GM18505 (cell line): ENCODE data around the gene BCL2.
"Not testable (repeated sequence)": the region's sequence is repeated elsewhere in the genome, so short reads cannot be mapped to it uniquely, and the experiment has no call there.

Experiments
- ATAC-seq: cut with Tn5 transposase; IDR thresholded peaks from one replicate; pipeline ENCODE4 v1.9.1; 2021; ENCODE audit not compliant: unreplicated experiment
- POLR2A ChIP-seq: IDR thresholded peaks from 4 replicates; pipeline ENCODE4 v1.6.1; 2011; ENCODE audit warnings: borderline replicate concordance; ENCODE audit not compliant: insufficient read depth, insufficient read length; ENCODE audit errors: extremely low read depth

BCL2 gene

DNA sequence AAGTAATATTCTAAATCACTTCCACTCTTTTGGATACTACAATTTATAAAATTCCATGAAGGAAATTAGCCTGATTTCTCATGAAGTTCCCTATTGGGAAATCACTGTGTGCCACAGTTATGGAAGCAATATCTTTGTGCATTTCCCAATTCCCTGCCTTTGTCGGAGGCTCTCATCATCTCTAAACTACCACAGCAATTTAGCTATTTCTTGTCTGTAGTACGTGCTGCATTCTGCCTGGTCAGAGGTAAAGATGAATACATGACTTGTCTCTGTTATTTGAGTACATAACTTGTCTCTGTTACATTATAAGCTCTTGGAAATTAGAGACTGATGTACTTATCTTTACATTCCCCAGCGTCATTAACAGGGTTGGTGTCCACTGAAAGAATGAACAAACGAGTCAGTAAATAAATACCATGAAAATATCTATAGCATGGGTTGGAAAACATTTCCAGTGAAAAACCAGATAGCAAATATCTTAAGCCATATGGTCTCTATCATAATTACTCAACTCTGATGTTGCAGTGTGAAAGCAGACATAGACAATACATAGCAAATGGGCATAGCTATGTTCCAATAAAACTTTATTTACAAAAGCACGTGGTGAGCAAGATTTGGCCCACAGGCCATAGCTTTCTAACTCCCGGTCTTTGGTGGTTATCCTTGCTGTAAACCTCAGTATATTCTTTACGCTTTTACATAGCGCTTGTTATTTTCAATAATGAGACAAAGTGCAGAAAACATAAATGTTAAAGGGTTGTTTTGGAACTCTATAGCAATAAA is 78.8 kb downstream of the BCL2 start:
- ATAC-seq = no peak
- TF ChIP-seq POLR2A = no peak

DNA sequence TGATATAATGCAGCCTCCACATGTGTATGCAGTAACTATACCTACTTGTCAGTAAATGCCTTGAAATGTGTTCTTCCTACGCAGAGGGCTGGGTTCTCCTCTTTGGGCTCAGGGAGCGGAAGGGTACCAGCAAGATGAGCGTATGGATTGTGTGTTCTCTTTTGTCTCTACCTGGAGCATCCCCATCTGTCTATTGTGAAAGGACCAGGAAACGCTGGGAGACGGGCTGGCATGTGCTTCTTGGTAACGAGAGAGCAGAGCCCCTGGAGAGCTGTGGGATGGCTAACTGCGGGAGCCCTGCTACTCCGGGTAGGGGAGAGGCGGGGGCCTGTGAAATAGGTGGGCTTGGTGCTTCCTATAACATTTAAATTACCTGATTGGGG is 80.9 kb downstream of the BCL2 start:
- ATAC-seq = no peak
- TF ChIP-seq POLR2A = no peak

DNA sequence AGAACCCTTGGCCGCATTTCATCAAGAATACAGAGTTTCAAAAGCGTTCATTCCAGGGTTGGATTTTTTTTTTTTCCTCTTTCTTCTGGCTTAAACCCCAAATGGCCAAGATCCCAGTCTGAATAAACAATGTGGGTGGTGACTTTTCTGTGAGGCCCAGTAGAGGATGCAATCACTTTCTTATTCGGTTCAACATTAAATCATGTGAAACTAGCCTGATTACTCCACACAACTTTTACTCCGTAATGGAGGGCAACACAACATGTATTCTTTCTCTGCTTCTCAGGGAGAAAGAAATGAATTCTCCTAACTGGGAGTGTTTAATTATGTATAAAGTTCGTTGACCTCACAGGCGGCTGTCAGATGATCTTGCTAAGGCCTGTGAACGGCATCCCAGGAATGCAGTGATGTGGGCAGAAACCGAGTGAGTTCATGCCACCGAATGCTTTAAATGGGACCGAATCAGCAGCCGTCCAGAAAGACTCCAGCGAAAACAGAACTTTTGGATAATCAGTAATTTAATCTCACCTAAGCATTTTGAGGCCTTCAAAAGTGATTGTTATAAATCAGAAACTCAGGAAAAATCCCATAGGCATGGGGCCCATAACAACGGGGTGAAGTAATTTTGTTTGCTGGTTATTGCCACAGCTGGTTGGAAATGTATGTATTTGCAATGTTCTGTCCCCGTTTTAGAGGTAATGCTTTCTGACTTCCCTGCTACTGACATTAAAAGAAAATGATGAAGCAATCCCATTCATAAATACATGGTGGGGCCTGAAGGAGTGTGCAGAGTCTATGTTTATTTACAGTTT is 81.5 kb downstream of the BCL2 start:
- no peak for ATAC-seq
- no peak for TF ChIP-seq POLR2A

DNA sequence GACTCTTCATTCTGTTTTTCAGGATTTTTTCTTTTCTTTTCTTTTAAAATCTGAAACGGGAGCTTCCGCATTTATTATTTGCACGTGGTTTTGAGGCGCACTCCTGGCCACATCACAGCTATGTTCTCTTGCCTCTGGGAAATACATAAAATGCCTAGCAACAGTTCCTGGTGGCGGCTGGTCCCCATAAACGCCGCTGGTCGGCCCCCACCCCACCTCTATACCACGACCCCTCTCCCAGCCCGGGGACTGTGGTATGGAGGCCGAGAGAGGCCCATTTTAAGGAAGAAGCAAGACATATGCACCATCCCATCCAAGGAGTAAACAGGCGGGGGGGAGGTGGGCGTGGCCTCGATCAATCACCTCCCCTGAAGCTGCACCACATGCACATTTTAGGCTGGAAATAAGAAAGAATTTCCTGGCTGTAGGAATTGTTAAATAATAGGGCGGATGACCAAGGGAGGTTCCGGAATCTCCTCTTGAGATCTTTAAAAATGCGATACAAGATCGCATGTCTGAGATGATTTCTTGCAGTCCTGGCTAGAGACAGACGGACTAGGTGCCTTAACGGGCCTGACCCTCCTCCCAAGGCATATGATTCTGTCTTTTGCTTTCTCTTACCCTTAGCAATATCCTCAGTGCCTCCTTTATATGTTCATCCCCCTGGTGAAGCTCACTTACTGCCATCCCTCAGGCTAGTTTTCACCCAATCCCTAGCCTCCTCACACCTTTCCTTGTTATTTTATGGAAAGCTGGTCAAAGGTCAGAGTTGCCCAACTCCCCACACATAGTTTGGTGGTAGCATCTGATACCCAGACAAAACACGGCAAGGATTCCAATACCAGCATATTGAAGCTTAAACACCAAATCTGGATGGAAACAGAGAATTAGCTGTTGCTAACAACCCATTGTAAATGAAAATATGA is 82.4 kb downstream of the BCL2 start:
- TF ChIP-seq POLR2A = no peak

DNA sequence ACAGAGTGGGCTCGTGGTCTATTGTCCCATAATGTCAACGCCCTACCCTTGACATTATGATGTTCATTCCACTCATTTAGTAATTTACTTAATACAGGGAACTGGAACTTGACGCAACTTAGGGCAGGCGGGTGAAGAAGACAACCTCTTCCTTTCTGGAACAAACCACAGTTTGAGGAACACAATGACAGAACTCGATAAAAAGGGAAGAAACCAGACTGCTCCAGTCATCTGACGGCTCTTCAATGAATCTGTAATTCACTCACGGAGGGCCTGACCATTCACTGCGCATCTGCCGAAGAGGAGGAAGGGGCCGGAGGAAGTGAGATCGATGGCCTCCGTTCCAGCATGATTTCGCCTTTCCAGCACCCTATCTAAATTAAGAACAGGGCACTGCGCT is 83.2 kb downstream of the BCL2 start:
- TF ChIP-seq POLR2A = no peak
- ATAC-seq = no peak

More for the DNA sequence above, 82.4 kb downstream of the BCL2 start:
- ATAC-seq = no peak

DNA sequence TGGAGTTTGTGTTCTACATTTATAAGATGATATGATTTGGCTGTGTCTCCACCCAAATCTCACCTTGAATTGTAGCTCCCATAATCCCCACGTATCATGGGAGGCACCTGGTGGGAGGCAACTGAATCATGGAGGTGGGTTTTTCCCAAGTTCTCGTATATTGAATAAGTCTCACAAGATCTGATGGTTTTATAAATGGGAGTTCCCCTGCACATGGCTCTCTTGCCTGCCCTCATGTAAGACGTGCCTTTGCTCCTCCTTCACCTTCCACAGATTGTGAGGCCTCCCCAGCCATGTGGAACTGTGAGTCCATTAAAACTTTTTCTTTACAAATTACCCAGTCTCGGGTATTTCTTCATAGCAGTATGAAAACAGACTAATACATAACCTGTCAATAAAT is 83.6 kb downstream of the BCL2 start:
- not testable (repeated sequence) for ATAC-seq

DNA sequence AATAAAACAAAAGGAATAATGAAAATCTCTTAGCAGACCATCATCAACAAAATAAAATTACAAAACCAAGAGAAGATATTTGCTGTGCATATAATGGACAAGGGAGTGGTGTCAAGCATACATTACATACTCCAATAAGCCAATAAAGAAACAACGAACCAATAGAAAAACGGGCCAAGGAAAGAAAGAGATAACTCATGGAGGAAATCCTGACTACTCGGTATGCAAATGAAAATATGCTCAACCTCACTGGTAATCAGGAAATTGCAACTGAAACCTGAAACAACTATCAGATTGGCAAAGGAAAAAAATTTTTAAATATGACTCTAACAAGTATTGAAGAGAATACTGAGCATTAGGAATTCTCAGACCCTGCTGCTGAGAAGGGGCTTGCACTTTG is 84.7 kb downstream of the BCL2 start:
- ATAC-seq = no peak
- no peak for TF ChIP-seq POLR2A

DNA sequence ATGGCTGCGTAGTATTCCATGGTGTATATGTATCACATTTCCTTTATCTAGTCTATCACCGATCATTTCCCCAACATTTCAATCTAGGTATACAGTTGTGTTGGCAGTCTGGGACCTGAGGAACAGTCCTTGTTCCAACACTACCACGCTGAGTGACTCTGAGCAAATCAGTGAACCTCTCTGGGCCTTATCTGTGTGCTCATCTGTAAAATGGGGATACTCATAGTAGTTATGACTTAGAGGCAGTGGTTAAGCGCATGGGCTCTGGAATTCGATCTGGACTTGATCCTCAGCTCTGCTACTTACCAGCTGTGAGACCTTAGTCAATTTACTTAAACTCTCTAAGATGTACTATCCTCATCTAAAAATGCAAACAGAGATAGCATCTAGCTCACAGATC is 85.1 kb downstream of the BCL2 start:
- no peak for ATAC-seq
- no peak for TF ChIP-seq POLR2A

DNA sequence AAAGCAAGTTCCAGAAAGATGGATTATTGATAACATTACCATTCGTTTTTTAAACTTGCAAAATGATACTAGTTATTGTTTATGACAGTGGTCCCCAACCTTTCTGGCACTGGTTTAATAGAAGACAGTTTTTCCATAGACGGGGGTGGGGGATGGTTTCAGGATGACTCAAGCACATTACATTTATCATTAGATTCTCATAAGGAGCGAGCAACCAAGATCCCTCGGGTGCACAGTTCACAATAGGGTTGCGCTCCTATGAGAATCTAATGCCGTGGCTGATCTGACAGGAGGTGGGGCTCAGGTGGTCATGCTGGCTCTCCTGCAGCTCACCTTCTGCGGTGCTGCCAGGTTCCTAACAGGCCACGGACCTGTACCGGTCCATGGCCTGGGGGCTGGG is 86.2 kb downstream of the BCL2 start:
- no peak for TF ChIP-seq POLR2A

DNA sequence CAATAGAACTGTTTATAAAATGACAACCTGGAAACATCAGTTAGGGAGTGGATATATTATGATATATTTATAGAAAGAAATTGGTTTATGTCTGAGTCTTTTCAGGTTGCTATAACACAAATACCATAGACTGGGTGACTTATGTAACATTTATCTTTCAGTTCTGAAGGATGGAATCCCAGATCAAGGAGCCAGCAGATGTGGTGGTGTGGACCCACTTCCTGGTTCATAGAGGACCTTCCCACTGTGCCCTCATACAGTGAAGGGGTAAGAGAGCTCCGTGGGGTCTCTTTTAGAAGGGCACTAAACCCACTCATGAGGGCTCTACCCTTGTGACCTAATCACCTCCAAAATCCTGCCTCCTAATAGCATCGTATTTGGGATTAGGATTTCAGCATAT is 86.7 kb downstream of the BCL2 start:
- no peak for ATAC-seq
- no peak for TF ChIP-seq POLR2A

More for the DNA sequence above, 86.2 kb downstream of the BCL2 start:
- ATAC-seq = no peak

DNA sequence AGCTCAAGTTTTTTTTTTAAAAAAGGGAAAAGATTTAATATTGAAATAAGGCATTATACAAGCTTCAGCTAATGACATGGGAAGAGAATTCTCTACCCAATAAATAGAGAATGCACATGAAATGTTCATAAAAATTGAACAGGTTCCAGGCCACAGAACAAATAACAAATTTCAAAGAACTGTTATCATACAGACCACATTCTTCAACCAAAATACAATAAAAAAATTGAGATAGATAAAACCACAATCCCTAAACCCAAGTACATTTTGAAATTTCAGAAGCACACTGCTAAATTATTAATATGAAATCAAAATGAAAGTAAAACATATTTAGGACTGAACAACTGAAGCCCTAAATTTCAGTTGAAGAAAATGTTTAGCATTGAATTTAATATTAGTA is 89.6 kb downstream of the BCL2 start:
- no peak for ATAC-seq
- TF ChIP-seq POLR2A = no peak

DNA sequence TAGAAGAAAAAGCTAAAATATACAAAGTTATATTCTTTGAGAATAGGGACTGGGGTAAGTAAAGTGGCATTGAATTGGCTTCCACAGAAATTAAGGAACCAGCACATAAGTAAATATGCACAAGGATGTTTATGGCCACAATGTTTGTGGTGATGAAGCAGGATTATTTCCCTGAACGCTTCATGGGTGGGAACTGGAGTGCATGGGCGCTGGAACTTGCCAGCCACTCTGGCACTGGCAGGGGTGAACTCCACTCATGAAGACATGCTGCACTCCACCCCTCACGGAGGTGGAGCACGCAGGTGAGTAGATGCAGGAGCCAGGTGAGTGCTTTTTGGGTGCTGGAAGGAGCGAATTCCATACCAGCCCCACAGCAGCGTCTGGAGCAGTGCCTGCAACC is 94.1 kb downstream of the BCL2 start:
- ATAC-seq = no peak
- TF ChIP-seq POLR2A = no peak

DNA sequence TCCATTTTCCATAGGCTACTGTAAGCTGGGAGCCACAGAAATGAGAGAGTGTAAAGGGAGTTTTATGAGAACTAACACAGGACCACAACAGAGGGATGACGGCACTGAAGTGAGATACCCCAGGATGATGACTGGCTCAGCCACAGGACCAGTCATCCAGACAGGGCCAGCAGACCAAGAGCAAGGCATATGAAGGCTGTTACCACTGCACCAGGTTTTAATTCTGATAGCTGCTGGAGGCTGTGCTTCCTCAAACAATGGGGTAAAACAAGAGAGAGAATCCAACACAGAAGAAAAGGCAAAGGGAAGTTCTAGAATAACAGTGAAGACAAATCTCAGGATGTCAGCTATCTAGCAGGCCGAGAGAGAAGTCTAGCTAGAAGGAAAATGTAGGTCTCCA is 94.9 kb downstream of the BCL2 start:
- no peak for ATAC-seq
- no peak for TF ChIP-seq POLR2A
